ENCODE data around the gene CHD6.

DNA sequence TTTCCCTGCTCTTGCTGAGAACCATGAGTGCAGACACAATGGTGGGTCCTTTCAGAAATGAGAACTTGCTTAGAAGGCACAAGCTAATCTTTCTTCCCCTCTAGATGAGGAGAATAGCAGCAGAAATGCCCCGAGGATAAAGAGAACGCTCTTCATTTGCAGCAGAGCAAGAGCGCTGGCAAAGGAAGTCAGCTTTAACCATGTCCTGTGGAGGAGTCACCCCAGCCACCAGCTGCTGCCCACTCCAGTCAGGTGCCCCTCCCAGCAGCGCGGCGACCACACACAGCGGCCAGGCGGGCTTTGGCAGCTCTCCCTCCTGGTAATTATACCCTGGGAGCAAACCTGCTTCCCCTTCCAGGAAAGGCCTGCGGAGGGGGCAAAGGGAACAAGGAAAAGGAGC lies 209.2 kb downstream of the CHD6 start:
- TF ChIP-seq, protein P1, sequence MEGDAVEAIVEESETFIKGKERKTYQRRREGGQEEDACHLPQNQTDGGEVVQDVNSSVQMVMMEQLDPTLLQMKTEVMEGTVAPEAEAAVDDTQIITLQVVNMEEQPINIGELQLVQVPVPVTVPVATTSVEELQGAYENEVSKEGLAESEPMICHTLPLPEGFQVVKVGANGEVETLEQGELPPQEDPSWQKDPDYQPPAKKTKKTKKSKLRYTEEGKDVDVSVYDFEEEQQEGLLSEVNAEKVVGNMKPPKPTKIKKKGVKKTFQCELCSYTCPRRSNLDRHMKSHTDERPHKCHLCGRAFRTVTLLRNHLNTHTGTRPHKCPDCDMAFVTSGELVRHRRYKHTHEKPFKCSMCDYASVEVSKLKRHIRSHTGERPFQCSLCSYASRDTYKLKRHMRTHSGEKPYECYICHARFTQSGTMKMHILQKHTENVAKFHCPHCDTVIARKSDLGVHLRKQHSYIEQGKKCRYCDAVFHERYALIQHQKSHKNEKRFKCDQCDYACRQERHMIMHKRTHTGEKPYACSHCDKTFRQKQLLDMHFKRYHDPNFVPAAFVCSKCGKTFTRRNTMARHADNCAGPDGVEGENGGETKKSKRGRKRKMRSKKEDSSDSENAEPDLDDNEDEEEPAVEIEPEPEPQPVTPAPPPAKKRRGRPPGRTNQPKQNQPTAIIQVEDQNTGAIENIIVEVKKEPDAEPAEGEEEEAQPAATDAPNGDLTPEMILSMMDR (IDR thresholded peaks at IDR 0.05 in 2 of 3, conservative IDR thresholded peaks at IDR 0.05 in 1 of 3; ENCODE audit: borderline replicate concordance in 1 of 3, insufficient read depth in 1 of 3, low read depth in 2 of 3, low read length in 2 of 3), result no peak
- TF ChIP-seq POLR2A (IDR thresholded peaks at IDR 0.05; ENCODE audit: borderline replicate concordance, extremely low read depth, insufficient read depth, insufficient read length) (no peak), ELF1 (IDR thresholded peaks at IDR 0.05; ENCODE audit: borderline replicate concordance, low read depth) (no peak), POLR2AphosphoS5 (IDR thresholded peaks at IDR 0.05; ENCODE audit: low read depth, low read length) (no peak), EZH2 (IDR thresholded peaks at IDR 0.05) (no peak), ZFX (IDR thresholded peaks at IDR 0.05) (no peak), RAD21 (IDR thresholded peaks at IDR 0.05; ENCODE audit: low read depth) (no peak), SIN3A (IDR thresholded peaks at IDR 0.05; ENCODE audit: low read depth) (no peak), CEBPB (IDR thresholded peaks at IDR 0.05; ENCODE audit: low read depth) (no peak), EZH2phosphoT487 (IDR thresholded peaks at IDR 0.05; ENCODE audit: borderline replicate concordance) (no peak)
- TF ChIP-seq, protein P2, sequence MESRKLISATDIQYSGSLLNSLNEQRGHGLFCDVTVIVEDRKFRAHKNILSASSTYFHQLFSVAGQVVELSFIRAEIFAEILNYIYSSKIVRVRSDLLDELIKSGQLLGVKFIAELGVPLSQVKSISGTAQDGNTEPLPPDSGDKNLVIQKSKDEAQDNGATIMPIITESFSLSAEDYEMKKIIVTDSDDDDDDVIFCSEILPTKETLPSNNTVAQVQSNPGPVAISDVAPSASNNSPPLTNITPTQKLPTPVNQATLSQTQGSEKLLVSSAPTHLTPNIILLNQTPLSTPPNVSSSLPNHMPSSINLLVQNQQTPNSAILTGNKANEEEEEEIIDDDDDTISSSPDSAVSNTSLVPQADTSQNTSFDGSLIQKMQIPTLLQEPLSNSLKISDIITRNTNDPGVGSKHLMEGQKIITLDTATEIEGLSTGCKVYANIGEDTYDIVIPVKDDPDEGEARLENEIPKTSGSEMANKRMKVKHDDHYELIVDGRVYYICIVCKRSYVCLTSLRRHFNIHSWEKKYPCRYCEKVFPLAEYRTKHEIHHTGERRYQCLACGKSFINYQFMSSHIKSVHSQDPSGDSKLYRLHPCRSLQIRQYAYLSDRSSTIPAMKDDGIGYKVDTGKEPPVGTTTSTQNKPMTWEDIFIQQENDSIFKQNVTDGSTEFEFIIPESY (IDR thresholded peaks at IDR 0.05; ENCODE audit: extremely low read depth, insufficient replicate concordance, low read length), result no peak
- TF ChIP-seq, protein P3, sequence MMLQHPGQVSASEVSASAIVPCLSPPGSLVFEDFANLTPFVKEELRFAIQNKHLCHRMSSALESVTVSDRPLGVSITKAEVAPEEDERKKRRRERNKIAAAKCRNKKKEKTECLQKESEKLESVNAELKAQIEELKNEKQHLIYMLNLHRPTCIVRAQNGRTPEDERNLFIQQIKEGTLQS (IDR thresholded peaks at IDR 0.05), result no peak

Data from HCT116 (cell line).